ENCODE data around the gene TIE1. TPM values are rescaled to one million over a fixed set of nuclear protein-coding genes. Genes with fewer than 3 reads are reported as not detected.

The TIE1 gene
- total and polyA plus RNA-seq, 2 donors (not counting 3 experiments of a cell fraction or from before 2014, with no cell fraction given): 531 to 620 TPM

DNA sequence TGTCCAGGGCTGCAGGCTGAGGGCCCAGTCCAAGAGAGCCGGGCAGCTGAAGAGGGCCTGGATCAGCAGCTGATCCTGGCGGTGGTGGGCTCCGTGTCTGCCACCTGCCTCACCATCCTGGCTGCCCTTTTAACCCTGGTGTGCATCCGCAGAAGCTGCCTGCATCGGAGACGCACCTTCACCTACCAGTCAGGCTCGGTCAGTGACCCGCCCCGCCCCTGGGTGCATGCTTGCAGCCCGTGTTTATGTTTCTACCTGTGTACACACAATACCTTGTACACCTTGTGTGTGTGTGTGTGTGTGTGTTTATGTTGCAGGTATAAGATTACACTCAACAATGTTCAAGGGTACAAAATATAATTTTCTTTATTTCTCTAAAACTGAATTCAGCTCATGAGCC lies 13.0 kb downstream of the TIE1 start:
- no peaks in the 10 kb centered on the region for H3K9me1 ChIP-seq (replicated peaks; ENCODE audit: control insufficient read depth, extremely low read depth, insufficient read depth, low read length)
- no peak overlapping the region for H2AFZ ChIP-seq (ENCODE audit: low read depth, low read length)
- no peaks in the 10 kb centered on the region for H4K20me1 ChIP-seq (replicated peaks; ENCODE audit: control insufficient read depth, extremely low read depth, insufficient read depth, low read length)
- dilution Hi-C loops (cut with MboI; ENCODE audit: extremely low pct_ligation_motif_present, low sequenced_read_pairs): no loop called here
- H3K79me2 ChIP-seq (ENCODE audit: control insufficient read depth, insufficient read depth, low read length): peaks cover 2% of the 10 kb centered on the region
- FAIRE-seq: no peak
- H3K27ac ChIP-seq (ENCODE audit: insufficient read depth, low read depth, low read length): no peak overlapping the region
- no peak overlapping the region for H3K4me3 ChIP-seq (replicated peaks in 1 of 3; ENCODE audit: insufficient read depth in 1 of 3, low read depth in 1 of 3, low read length in 3 of 3)
- ChIA-PET POLR2A (no interaction called here), CTCF (interaction anchor here (0.9 to 2.8 kb wide), 3 partner anchors 75 to 101 kb away, joined by 3 to 9 read pairs (median 5); no protein-coding TSS in a partner anchor)
- TF ChIP-seq GATA2 (IDR thresholded peaks at IDR 0.05; ENCODE audit: insufficient read depth, insufficient read length, low read depth, low read length) (no peak), POLR2AphosphoS5 (IDR thresholded peaks at IDR 0.05; ENCODE audit: insufficient read depth, low read depth, low read length) (no peak)
- H3K4me2 ChIP-seq (ENCODE audit: insufficient read depth, low read length): no peak overlapping the region
- H3K9me3 ChIP-seq (replicated peaks; ENCODE audit: control insufficient read depth, insufficient read depth, low read length): no peaks in the 10 kb centered on the region
- no peak overlapping the region for H3K9ac ChIP-seq (replicated peaks; ENCODE audit: extremely low read depth, insufficient read depth, low read length)
- H3K4me1 ChIP-seq (ENCODE audit: control insufficient read depth, extremely low read depth, insufficient read depth, low read length): no peaks in the 10 kb centered on the region
- no peaks in the 10 kb centered on the region for H3K27me3 ChIP-seq (ENCODE audit: control insufficient read depth in 2 of 2, insufficient read depth in 2 of 2, low read length in 2 of 2)
- no peak for DNase-seq (ENCODE audit: low read depth, low spot score)
- no TSS peak for BruUV-seq (replicated peaks)
- intact Hi-C loops (cut with micrococcal nuclease): no loop called here
- peaks cover 51 to 89% of the 10 kb centered on the region in 2 experiments for H3K36me3 ChIP-seq (ENCODE audit: control insufficient read depth in 2 of 2, extremely low read depth in 1 of 2, insufficient read depth in 2 of 2, low read length in 2 of 2)

- H3K36me3 ChIP-seq (ENCODE audit: control insufficient read depth in 2 of 2, extremely low read depth in 1 of 2, insufficient read depth in 2 of 2, low read length in 2 of 2): peaks cover 54 to 89% of the 10 kb centered on the region in 2 experiments
- no peaks in the 10 kb centered on the region for H3K9me1 ChIP-seq (replicated peaks; ENCODE audit: control insufficient read depth, extremely low read depth, insufficient read depth, low read length)
- H3K4me1 ChIP-seq (ENCODE audit: control insufficient read depth, extremely low read depth, insufficient read depth, low read length): no peaks in the 10 kb centered on the region
- H3K79me2 ChIP-seq (ENCODE audit: control insufficient read depth, insufficient read depth, low read length): peaks cover 2% of the 10 kb centered on the region
- H3K9ac ChIP-seq (replicated peaks; ENCODE audit: extremely low read depth, insufficient read depth, low read length): no peak overlapping the region
- H4K20me1 ChIP-seq (replicated peaks; ENCODE audit: control insufficient read depth, extremely low read depth, insufficient read depth, low read length): no peaks in the 10 kb centered on the region
- TF ChIP-seq GATA2 (IDR thresholded peaks at IDR 0.05; ENCODE audit: insufficient read depth, insufficient read length, low read depth, low read length) (no peak), POLR2A (IDR thresholded peaks at IDR 0.05; ENCODE audit: low read depth, low read length) (no peak), EZH2 (IDR thresholded peaks at IDR 0.05; ENCODE audit: borderline replicate concordance, low read depth, low read length, severe bottlenecking) (no peak), CTCF (IDR thresholded peaks at IDR 0.05; ENCODE audit: extremely low read depth in 1 of 2, insufficient read depth in 1 of 2, low read depth in 1 of 2, low read length in 2 of 2) (no peak), POLR2AphosphoS5 (IDR thresholded peaks at IDR 0.05; ENCODE audit: insufficient read depth, low read depth, low read length) (no peak), MAX (IDR thresholded peaks at IDR 0.05; ENCODE audit: insufficient read depth, insufficient read length) (no peak), JUN (IDR thresholded peaks at IDR 0.05; ENCODE audit: borderline replicate concordance, insufficient read depth, insufficient read length, low read depth) (no peak), MYC (IDR thresholded peaks at IDR 0.05; ENCODE audit: low read depth, low read length) (no peak), FOS (IDR thresholded peaks at IDR 0.05; ENCODE audit: borderline replicate concordance, insufficient read depth, low read length) (no peak)
- DNase-seq (ENCODE audit: low read depth, low spot score) (no peak), FAIRE-seq (no peak)
- no peak overlapping the region for H3K27ac ChIP-seq (ENCODE audit: insufficient read depth, low read depth, low read length)
- H3K4me3 ChIP-seq (replicated peaks in 1 of 3; ENCODE audit: insufficient read depth in 1 of 3, low read depth in 1 of 3, low read length in 3 of 3): no peak overlapping the region
- no peaks in the 10 kb centered on the region for H3K27me3 ChIP-seq (ENCODE audit: control insufficient read depth in 2 of 2, insufficient read depth in 2 of 2, low read length in 2 of 2)
- intact Hi-C loops (cut with micrococcal nuclease) (no loop called here), dilution Hi-C loops (cut with MboI; ENCODE audit: extremely low pct_ligation_motif_present, low sequenced_read_pairs) (no loop called here)
- no TSS peak for BruUV-seq (replicated peaks)
- no peak overlapping the region for H2AFZ ChIP-seq (ENCODE audit: low read depth, low read length)
- ChIA-PET CTCF (interaction anchor here (1.5 to 2.8 kb wide), 2 partner anchors 75 to 87 kb away, joined by 5 to 9 read pairs; no protein-coding TSS in a partner anchor), POLR2A (no interaction called here)
- no peaks in the 10 kb centered on the region for H3K9me3 ChIP-seq (replicated peaks; ENCODE audit: control insufficient read depth, insufficient read depth, low read length)
- H3K4me2 ChIP-seq (ENCODE audit: insufficient read depth, low read length): no peak overlapping the region
These were observed 13.5 kb downstream of the TIE1 start for GRCh38 chr1:43314233-43314632.
